Activated T-cell treated with anti-CD3 and anti-CD28 coated beads, Interleukin-2, amount 50 U/mL, for 72 hours (primary cell): Measurements from ENCODE around the gene DNAJC5. TPM values are rescaled to one million over a fixed set of nuclear protein-coding genes. Genes with fewer than 3 reads are reported as not detected.

Source experiments
- ATAC-seq, 2 donors: fragments of 150-1000 bp; cut with Tn5 transposase; replicated peaks in 1 of 2; 2 replicates each; pipeline ENCODE4 v1.10.0; 2021; ENCODE audit warnings: moderate library complexity in 2 of 2, mild to moderate bottlenecking in 1 of 2
- DNase-seq, 2 donors: peaks; one replicate each; pipeline ENCODE4 v3.0.0; 2021 to 2022; ENCODE audit warnings: mixed read lengths in 1 of 2
- H3K27ac Mint-ChIP-seq: one replicate; pipeline ENCODE4 v1.8.0; 2022; ENCODE audit warnings: mild to moderate bottlenecking, moderate library complexity, mixed read lengths
- H3K27me3 Mint-ChIP-seq: one replicate; pipeline ENCODE4 v1.8.0; 2022; ENCODE audit warnings: low read depth, mixed read lengths
- H3K36me3 Mint-ChIP-seq, 2 donors: one replicate each; pipeline ENCODE4 v1.8.0; 2022; ENCODE audit warnings: mixed read lengths in 2 of 2, mild to moderate bottlenecking in 1 of 2; ENCODE audit not compliant: insufficient read depth in 2 of 2
- H3K4me1 Mint-ChIP-seq: one replicate; pipeline ENCODE4 v1.8.0; 2022; ENCODE audit warnings: low read depth, mixed read lengths
- H3K4me3 Mint-ChIP-seq, 2 donors: one replicate each; pipeline ENCODE4 v1.8.0; 2022; ENCODE audit warnings: mild to moderate bottlenecking in 2 of 2, mixed read lengths in 2 of 2, moderate library complexity in 2 of 2
- H3K9me3 Mint-ChIP-seq, 2 donors: one replicate each; pipeline ENCODE4 v1.8.0; 2022; ENCODE audit warnings: mixed read lengths in 2 of 2
- total RNA-seq, 2 donors: library from RNA; stranded (reverse); gene quantifications; one replicate each; pipeline ENCODE4 v1.2.3, GENCODE V29; 2022

DNAJC5 gene
- total RNA-seq, 2 donors from 2014 or later, result 37.6 to 40.5 TPM

DNA sequence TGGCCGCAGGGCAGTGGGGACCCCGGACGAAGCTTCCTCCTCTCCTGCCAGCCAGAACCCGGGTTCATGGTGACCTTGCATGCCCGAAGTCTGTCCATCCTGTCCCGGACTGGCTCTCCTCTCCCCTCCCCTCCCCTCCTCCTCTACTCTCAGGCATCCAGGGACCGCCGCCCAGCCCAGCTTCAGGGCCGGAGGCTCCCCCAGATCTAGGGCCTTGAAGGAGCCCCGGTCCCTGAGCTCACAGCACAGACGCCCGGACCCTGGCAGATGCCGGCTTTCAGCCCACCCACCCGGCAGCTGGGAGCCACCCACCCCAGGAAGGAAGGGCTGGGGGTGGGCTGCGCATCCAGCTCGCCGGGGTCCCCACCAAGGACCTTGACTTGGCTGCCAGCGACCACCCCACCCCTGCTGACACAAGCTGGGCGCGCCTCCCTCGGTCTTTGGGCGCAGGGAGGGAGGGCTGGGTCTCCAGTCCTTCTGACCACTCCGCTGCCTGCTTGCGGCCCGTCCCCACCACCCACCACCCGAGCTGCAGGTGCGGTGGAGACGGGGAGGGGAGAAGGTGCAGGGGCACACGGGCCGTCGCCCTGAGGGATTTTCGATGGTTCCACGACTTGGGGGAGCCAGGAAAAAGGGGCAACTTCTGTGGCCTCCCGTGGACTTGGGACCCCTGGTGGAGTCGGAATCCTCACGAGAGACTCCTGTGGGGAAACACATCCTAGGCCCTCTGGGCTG is 39.4 kb upstream of the DNAJC5 start:
- Mint-ChIP-seq H3K27me3 (peaks cover 18% of the 10 kb centered on the region), H3K4me1 (peaks cover 37% of the 10 kb centered on the region), H3K36me3 (no peaks in the 10 kb centered on the region), H3K9me3 (no peaks in the 10 kb centered on the region), H3K27ac (no peak overlapping the region), H3K4me3 (no peak overlapping the region)
- ATAC-seq (no peak), DNase-seq (no peak)

- H3K9me3 Mint-ChIP-seq, result no peaks in the 10 kb centered on the region
- H3K36me3 Mint-ChIP-seq, result no peaks in the 10 kb centered on the region
- peaks cover 12% of the 10 kb centered on the region for H3K27me3 Mint-ChIP-seq
- peaks cover 37% of the 10 kb centered on the region for H3K4me1 Mint-ChIP-seq
- no peak overlapping the region for H3K27ac Mint-ChIP-seq
- H3K4me3 Mint-ChIP-seq, result no peak overlapping the region
- ATAC-seq, result no peak
- DNase-seq, result no peak
These were observed 38.8 kb upstream of the DNAJC5 start for GRCh38 chr20:63856098-63856511.

GRCh38 chr20:63857764-63858392 is 37.0 kb upstream of the DNAJC5 start:
- Mint-ChIP-seq H3K27ac (no peak overlapping the region), H3K4me3 (no peak overlapping the region), H3K36me3 (no peaks in the 10 kb centered on the region), H3K27me3 (no peaks in the 10 kb centered on the region), H3K9me3 (no peaks in the 10 kb centered on the region), H3K4me1 (peaks cover 25% of the 10 kb centered on the region)
- no peak for ATAC-seq
- DNase-seq, result no peak

DNA sequence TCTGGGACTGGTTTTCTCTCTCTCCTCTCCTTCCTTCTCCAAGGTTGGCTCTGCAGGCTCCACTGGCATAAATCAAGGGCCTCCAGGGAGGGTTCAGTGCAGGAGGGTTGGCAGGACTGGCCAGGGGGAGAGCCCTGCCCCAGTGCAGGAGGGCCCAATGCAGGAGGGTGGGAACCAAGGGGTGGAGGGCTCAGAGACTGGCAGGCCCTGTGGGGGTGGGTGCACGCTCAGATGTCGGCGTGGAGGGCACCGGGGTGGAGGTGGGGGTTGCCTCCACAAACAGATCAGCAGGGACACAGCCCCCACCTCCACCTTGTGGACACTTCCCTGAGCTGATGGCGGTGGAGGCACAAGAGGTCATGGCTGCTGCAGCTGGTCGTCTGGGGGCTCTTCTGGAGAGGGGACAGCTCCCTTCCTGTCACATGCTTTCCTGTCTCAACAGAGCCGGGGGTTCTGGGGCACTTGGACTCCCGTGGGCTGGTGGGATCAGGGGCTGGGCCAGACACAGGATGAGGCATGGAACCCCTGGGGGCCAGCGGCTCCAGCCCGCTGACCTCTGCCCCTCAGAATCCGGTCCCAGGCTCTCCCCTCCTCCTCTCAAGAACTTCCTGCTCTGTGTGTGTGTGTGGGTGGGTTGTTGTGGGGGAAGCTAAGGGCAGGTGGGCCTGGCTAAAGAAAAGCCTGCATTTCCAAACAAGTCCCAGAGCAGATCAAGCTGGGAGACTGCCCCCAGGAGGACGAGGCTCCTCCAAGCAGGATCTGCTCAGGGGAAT is 36.3 kb upstream of the DNAJC5 start:
- ATAC-seq, result peak in 1 of 2 donors; percentile 8
- H3K4me3 Mint-ChIP-seq, result peak overlapping the region; percentile 40 to 62
- no peak for DNase-seq
- peaks cover 32% of the 10 kb centered on the region for H3K4me1 Mint-ChIP-seq
- peaks cover under 1 to 3% of the 10 kb centered on the region in 2 donors for H3K36me3 Mint-ChIP-seq
- no peaks in the 10 kb centered on the region for H3K27me3 Mint-ChIP-seq
- H3K27ac Mint-ChIP-seq, result no peak overlapping the region
- no peaks in the 10 kb centered on the region for H3K9me3 Mint-ChIP-seq

- Mint-ChIP-seq H3K36me3 (peaks cover 2 to 5% of the 10 kb centered on the region in 2 donors), H3K4me1 (peaks cover 38% of the 10 kb centered on the region), H3K27me3 (no peaks in the 10 kb centered on the region), H3K9me3 (no peaks in the 10 kb centered on the region), H3K27ac (no peak overlapping the region), H3K4me3 (peak overlapping the region in 1 of 2 donors; percentile 62)
- no peak for DNase-seq
- no peak for ATAC-seq
These were observed 35.7 kb upstream of the DNAJC5 start for GRCh38 chr20:63859166-63859699.

DNA sequence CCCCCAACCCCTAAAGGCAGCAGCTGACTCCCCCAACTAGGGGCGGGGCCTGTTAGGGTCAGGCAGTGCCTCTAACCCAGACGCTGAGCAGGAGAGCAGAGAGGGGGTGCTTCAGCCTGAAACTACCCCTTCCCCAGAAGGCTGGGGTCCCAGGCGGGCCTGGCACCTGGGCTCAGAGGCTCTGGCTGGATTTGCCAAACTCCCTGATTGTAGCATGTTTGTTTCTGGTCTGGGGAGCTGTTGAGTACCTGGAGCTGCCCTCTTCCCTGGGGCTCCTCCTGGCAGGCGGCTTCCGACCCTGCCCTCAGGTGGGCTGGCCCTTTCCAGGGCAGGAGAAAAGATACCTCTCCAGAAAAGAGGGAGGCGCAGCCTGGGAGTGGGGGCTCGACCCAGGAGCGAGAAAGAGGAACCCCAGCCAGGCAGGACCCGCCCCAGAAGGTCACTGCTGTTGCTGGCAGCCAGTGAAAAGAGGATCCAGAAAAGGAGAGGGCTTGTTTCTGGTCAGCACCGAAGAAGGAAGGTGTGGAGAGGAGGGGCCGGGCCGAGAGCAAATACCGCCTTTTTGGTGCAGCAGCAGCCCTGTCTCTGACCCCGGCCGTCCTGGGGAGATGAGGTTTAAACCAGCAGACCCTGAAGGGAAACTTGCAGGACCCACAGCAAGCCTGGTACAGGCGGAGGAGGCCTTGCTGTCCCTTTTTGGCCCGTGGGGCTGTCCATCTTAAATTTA is 34.4 kb upstream of the DNAJC5 start:
- Mint-ChIP-seq H3K27me3 (no peaks in the 10 kb centered on the region), H3K4me1 (peaks cover 38% of the 10 kb centered on the region), H3K27ac (no peak overlapping the region), H3K36me3 (peaks cover 3 to 5% of the 10 kb centered on the region in 2 donors), H3K4me3 (no peak overlapping the region), H3K9me3 (no peaks in the 10 kb centered on the region)
- DNase-seq (no peak), ATAC-seq (no peak)

DNA sequence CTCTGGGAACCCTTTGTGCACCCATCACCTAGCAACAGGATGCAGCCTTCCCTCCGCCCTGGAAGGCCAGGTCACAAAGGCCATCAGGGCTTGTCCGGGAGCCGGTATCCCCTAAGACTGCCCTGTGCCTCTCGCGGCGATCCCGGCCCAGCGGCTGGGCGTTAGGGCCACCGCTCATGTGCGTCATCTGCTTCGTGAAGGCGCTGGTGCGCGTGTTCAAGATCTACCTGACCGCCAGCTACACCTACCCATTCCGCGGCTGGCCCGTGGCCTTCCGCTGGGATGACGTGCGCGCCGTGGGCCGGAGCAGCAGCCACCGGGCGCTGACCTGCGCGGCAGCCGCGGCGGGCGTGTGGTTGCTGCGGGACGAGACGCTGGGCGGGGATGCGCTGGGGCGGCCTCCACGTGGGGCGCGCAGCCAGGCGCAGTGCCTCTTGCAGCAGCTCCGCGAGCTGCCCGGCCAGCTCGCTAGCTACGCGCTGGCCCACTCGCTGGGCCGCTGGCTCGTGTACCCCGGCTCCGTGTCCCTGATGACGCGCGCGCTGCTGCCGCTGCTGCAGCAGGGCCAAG is 33.5 kb upstream of the DNAJC5 start, which contains the start of gene ABHD16B:
TSS of gene ABHD16B (plus strand) at position 134 of the 570 bp plus-strand sequence. CDS start at position 177, 43 bp downstream.
- ATAC-seq, result no peak
- H3K4me1 Mint-ChIP-seq, result peaks cover 47% of the 10 kb centered on the region

DNA sequence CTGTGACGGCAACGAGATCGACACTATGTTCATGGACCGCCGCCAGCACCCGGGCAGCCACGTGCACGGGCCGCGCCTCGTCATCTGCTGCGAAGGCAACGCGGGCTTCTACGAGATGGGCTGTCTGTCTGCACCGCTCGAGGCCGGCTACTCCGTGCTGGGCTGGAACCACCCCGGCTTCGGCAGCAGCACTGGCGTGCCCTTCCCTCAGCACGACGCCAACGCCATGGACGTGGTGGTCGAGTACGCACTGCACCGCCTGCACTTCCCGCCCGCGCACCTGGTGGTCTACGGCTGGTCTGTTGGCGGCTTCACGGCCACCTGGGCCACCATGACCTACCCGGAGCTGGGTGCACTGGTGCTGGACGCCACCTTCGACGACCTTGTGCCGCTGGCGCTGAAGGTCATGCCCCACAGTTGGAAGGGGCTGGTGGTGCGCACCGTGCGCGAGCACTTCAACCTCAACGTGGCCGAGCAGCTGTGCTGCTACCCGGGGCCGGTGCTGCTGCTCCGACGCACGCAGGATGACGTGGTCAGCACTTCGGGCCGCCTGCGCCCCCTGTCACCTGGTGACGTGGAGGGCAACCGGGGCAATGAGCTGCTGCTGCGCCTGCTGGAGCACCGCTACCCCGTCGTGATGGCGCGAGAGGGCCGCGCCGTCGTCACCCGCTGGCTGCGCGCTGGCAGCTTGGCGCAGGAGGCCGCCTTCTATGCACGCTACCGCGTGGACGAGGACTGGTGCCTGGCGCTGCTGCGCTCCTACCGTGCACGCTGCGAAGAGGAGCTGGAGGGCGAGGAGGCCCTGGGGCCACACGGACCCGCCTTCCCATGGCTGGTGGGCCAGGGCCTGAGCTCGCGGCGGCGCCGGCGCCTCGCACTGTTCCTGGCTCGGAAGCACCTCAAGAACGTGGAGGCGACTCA is 32.7 kb upstream of the DNAJC5 start:
- Mint-ChIP-seq H3K4me3 (no peak overlapping the region), H3K27me3 (no peaks in the 10 kb centered on the region), H3K9me3 (no peaks in the 10 kb centered on the region), H3K36me3 (peaks cover 3 to 5% of the 10 kb centered on the region in 2 donors), H3K4me1 (peaks cover 55% of the 10 kb centered on the region), H3K27ac (no peak overlapping the region)
- ATAC-seq, result no peak
- no peak for DNase-seq

More for the DNA sequence above, 33.5 kb upstream of the DNAJC5 start, which contains the start of gene ABHD16B:
- Mint-ChIP-seq H3K36me3 (peaks cover 3 to 5% of the 10 kb centered on the region in 2 donors), H3K27ac (no peak within 1 kb of the TSS), H3K4me3 (no peak within 1 kb of the TSS), H3K9me3 (no peaks in the 10 kb centered on the region), H3K27me3 (no peaks in the 10 kb centered on the region)
- no peak for DNase-seq

- Mint-ChIP-seq H3K27me3 (no peaks in the 10 kb centered on the region), H3K36me3 (peaks cover 5 to 7% of the 10 kb centered on the region in 2 donors), H3K9me3 (no peaks in the 10 kb centered on the region), H3K27ac (peak overlapping the region; percentile 64), H3K4me3 (peak overlapping the region; percentile 84 to 99), H3K4me1 (peaks cover 49% of the 10 kb centered on the region)
- ATAC-seq, result no peak
- no peak for DNase-seq
These were observed 31.7 kb upstream of the DNAJC5 start for GRCh38 chr20:63863021-63863797.

- DNase-seq (peak; percentile 85 to 86), ATAC-seq (peak; percentile 75 to 76)
- peaks cover 5 to 8% of the 10 kb centered on the region in 2 donors for H3K36me3 Mint-ChIP-seq
- peaks cover 41% of the 10 kb centered on the region for H3K4me1 Mint-ChIP-seq
- H3K4me3 Mint-ChIP-seq, result peak overlapping the region; percentile 84 to 99
- no peaks in the 10 kb centered on the region for H3K9me3 Mint-ChIP-seq
- H3K27ac Mint-ChIP-seq, result peak overlapping the region; percentile 64
- no peaks in the 10 kb centered on the region for H3K27me3 Mint-ChIP-seq
These were observed 31.0 kb upstream of the DNAJC5 start for GRCh38 chr20:63863798-63864544.
